HepG2 (cell line): ENCODE results near the gene TSLP. TPM values are rescaled to one million over a fixed set of nuclear protein-coding genes. Genes with fewer than 3 reads are reported as not detected.

Source experiments
- ATF1 ChIP-seq: IDR thresholded peaks from 2 replicates; pipeline ENCODE4 v1.6.1; 2016; ENCODE audit warnings: mild to moderate bottlenecking, control low read depth
- CENPX ChIP-seq: sonication (generic); formaldehyde crosslinking; IDR thresholded peaks from 2 replicates; pipeline ENCODE4 v1.9.0; 2021; ENCODE audit warnings: mild to moderate bottlenecking, missing genetic modification reagents, moderate library complexity
- ETS1 ChIP-seq: sonication (generic); formaldehyde crosslinking; IDR thresholded peaks from 2 replicates; pipeline ENCODE4 v1.4.0; 2020; ENCODE audit warnings: missing genetic modification reagents
- GPN1 ChIP-seq: sonication (generic); formaldehyde crosslinking; IDR thresholded peaks from 2 replicates; pipeline ENCODE4 v1.5.1; 2020; ENCODE audit warnings: missing genetic modification reagents, borderline replicate concordance
- GZF1 ChIP-seq: sonication (generic); formaldehyde crosslinking; IDR thresholded peaks from 2 replicates; pipeline ENCODE4 v1.5.1; 2020; ENCODE audit warnings: mild to moderate bottlenecking, missing genetic modification reagents
- HES4 ChIP-seq: sonication (generic); formaldehyde crosslinking; IDR thresholded peaks from 2 replicates; pipeline ENCODE4 v1.9.0; 2021; ENCODE audit warnings: mild to moderate bottlenecking, missing genetic modification reagents, borderline replicate concordance
- JARID2 ChIP-seq: sonication (generic); formaldehyde crosslinking; IDR thresholded peaks from 2 replicates; pipeline ENCODE4 v1.8.1; 2023; ENCODE audit warnings: missing genetic modification reagents, inconsistent platforms; ENCODE audit not compliant: insufficient replicate concordance
- JDP2 ChIP-seq: sonication (generic); formaldehyde crosslinking; IDR thresholded peaks from 2 replicates; pipeline ENCODE4 v1.8.1; 2022; ENCODE audit warnings: missing genetic modification reagents, borderline replicate concordance
- JUN ChIP-seq: sonication (generic); formaldehyde crosslinking; IDR thresholded peaks from 2 replicates; pipeline ENCODE4 v1.4.0; 2020; ENCODE audit warnings: mild to moderate bottlenecking, missing genetic modification reagents
- NFAT5 ChIP-seq: sonication (generic); formaldehyde crosslinking; IDR thresholded peaks from 2 replicates; pipeline ENCODE4 v1.4.0; 2020; ENCODE audit warnings: missing genetic modification reagents
- NONO ChIP-seq, 2 experiments: fragments of 450-650 bp in 1 of 2; sonication (generic) in 1 of 2; formaldehyde crosslinking in 1 of 2; IDR thresholded peaks in 1 of 2; conservative IDR thresholded peaks in 1 of 2; 2 replicates each; pipeline versions ENCODE4 v1.6.1 to v1.8.0; 2017 to 2022; ENCODE audit warnings: mild to moderate bottlenecking in 1 of 2, missing genetic modification reagents in 1 of 2, moderate library complexity in 1 of 2
- PAX8 ChIP-seq: sonication (generic); formaldehyde crosslinking; IDR thresholded peaks from 2 replicates; pipeline ENCODE4 v1.8.0; 2022; ENCODE audit warnings: mild to moderate bottlenecking, missing genetic modification reagents, borderline replicate concordance
- PHB2 ChIP-seq: fragments of 450-650 bp; IDR thresholded peaks from 2 replicates; pipeline ENCODE4 v1.6.1; 2018; ENCODE audit not compliant: partially characterized antibody
- PLSCR1 ChIP-seq: sonication (generic); formaldehyde crosslinking; IDR thresholded peaks from 2 replicates; pipeline ENCODE4 v1.5.0; 2020; ENCODE audit warnings: missing genetic modification reagents, mild to moderate bottlenecking, borderline replicate concordance
- REXO4 ChIP-seq: sonication (generic); formaldehyde crosslinking; IDR thresholded peaks from 2 replicates; pipeline ENCODE4 v1.8.0; 2022; ENCODE audit warnings: missing genetic modification reagents, mild to moderate bottlenecking, borderline replicate concordance
- SSRP1 ChIP-seq: IDR thresholded peaks from 2 replicates; pipeline ENCODE4 v1.6.1; 2016; ENCODE audit warnings: control low read depth
- ZFP1 ChIP-seq: IDR thresholded peaks from 2 replicates; pipeline ENCODE4 v1.6.1; 2016
- ZNF207 ChIP-seq: fragments of 450-650 bp; IDR thresholded peaks from 2 replicates; pipeline ENCODE4 v1.6.1; 2016; ENCODE audit warnings: antibody characterized with exemption, borderline replicate concordance
- ZNF616 ChIP-seq: sonication (generic); formaldehyde crosslinking; IDR thresholded peaks from 2 replicates; pipeline ENCODE4 v1.5.0; 2020; ENCODE audit warnings: low read depth, mild to moderate bottlenecking, missing genetic modification reagents
- ZNF672 ChIP-seq: sonication (generic); formaldehyde crosslinking; IDR thresholded peaks from 2 replicates; pipeline ENCODE4 v1.8.1; 2022; ENCODE audit warnings: missing genetic modification reagents
- ZNF674 ChIP-seq: sonication (generic); formaldehyde crosslinking; IDR thresholded peaks from 2 replicates; pipeline ENCODE4 v1.5.0; 2020; ENCODE audit warnings: low read depth, mild to moderate bottlenecking, missing genetic modification reagents
- ZSCAN25 ChIP-seq: sonication (generic); formaldehyde crosslinking; IDR thresholded peaks from 2 replicates; pipeline ENCODE4 v1.8.0; 2022; ENCODE audit warnings: mild to moderate bottlenecking, missing genetic modification reagents
- polyA plus RNA-seq, 8 experiments: library from polyadenylated mRNA; depleted of rRNA in 3 of 8; stranded (reverse) in 7 of 8; unstranded in 1 of 8; fragments of >200 nt; fragmentation: Illumina TruSeq in 4 of 8; extraction: Trizol in 4 of 8; gene quantifications; 2 replicates each; pipeline versions ENCODE4 v1.2.1 to v1.2.3, GENCODE V29; 2011 to 2016; ENCODE audit warnings: low read depth in 4 of 8, missing spikeins in 1 of 8, mixed read lengths in 1 of 8; ENCODE audit not compliant: insufficient read depth in 1 of 8
- total RNA-seq, 5 experiments: library from RNA; depleted of rRNA; stranded (reverse); fragments of >200 nt; fragmentation: Illumina TruSeq; extraction: Trizol; gene quantifications; 2 replicates each; pipeline ENCODE4 v1.2.3, GENCODE V29; 2016; ENCODE audit warnings: low read depth in 1 of 5

Gene TSLP
- total and polyA plus RNA-seq, 2 of the 13 experiments (the other 11 are each of a cell fraction or from before 2014, with no cell fraction given) = not detected

GRCh38 chr5:111092062-111092853 is 20.7 kb downstream of the TSLP start, which contains the start of gene WDR36 (continued):
- TF ChIP-seq HES4 (CRISPR knock-in tag) (peak; percentile 98), NONO (IDR thresholded peaks at IDR 0.05) (no peak), NONO (CRISPR knock-in tag; conservative IDR thresholded peaks at IDR 0.05) (peak; percentile 99), JDP2 (CRISPR knock-in tag) (peak; percentile 86; the same call in 1 of the 2 replicates), ZSCAN25 (CRISPR knock-in tag) (peak; percentile 91), JUN (peak; percentile 84), NFAT5 (peak; percentile 94), JARID2 (CRISPR knock-in tag) (no peak), ZNF207 (no peak), PHB2 (no peak), ZNF672 (CRISPR knock-in tag) (peak; percentile 95), CENPX (no peak), GPN1 (CRISPR knock-in tag) (no peak; the same call in 1 of the 2 replicates), REXO4 (no peak), SSRP1 (CRISPR knock-in tag) (peak; percentile 88; the same call in 1 of the 2 replicates), ETS1 (CRISPR knock-in tag) (peak; percentile 91; the same call in 1 of the 2 replicates), PAX8 (CRISPR knock-in tag) (peak; percentile 69; the same call in 1 of the 2 replicates), ZNF674 (no peak), ZNF616 (CRISPR knock-in tag) (peak; percentile 92), ATF1 (CRISPR knock-in tag) (peak; percentile 90), GZF1 (peak; percentile 73; the same call in 1 of the 2 replicates), ZFP1 (CRISPR knock-in tag) (peak; percentile 95; the same call in 1 of the 2 replicates), PLSCR1 (CRISPR knock-in tag) (peak; percentile 68; the same call in 1 of the 2 replicates)
